Neural cell (in vitro differentiated cells): ENCODE results near the gene SCRG1. TPM values are rescaled to one million over a fixed set of nuclear protein-coding genes. Genes with fewer than 3 reads are reported as not detected.

Experiments
- H2AFZ ChIP-seq: fragments of 200-600, 300-800 bp; sonication (generic), shearing (Covaris generic); 2 replicates; pipeline ENCODE4 v1.6.0; 2014; ENCODE audit warnings: low read depth, mild to moderate bottlenecking, antibody characterized with exemption, low read length, moderate library complexity
- H3F3A ChIP-seq: fragments of 200-600 bp; shearing (Covaris generic); 2 replicates; pipeline ENCODE4 v1.6.1; 2016; ENCODE audit warnings: mild to moderate bottlenecking, moderate library complexity, mixed read lengths, antibody characterized with exemption, low read length; ENCODE audit not compliant: insufficient read depth, poor library complexity, severe bottlenecking
- H3K27ac ChIP-seq: fragments of 200-600, 300-800 bp; sonication (generic), shearing (Covaris generic); 2 replicates; pipeline ENCODE4 v1.5.1; 2014; ENCODE audit warnings: mild to moderate bottlenecking, low read length, moderate library complexity
- H3K27me3 ChIP-seq: fragments of 300-800, 200-600 bp; sonication (generic), shearing (Covaris generic); 2 replicates; pipeline ENCODE4 v1.6.0; 2014; ENCODE audit warnings: mild to moderate bottlenecking, low read depth, low read length, moderate library complexity; ENCODE audit not compliant: insufficient read depth
- H3K36me3 ChIP-seq: fragments of 300-800, 200-600 bp; sonication (generic), shearing (Covaris generic); 2 replicates; pipeline ENCODE4 v1.5.1; 2014; ENCODE audit warnings: mild to moderate bottlenecking, antibody characterized with exemption, low read length, moderate library complexity; ENCODE audit not compliant: insufficient read depth
- H3K4me2 ChIP-seq: fragments of 300-800, 200-600 bp; sonication (generic), shearing (Covaris generic); 2 replicates; pipeline ENCODE4 v1.6.0; 2014; ENCODE audit warnings: mild to moderate bottlenecking, low read length
- H3K4me3 ChIP-seq: fragments of 300-800, 200-600 bp; sonication (generic), shearing (Covaris generic); 2 replicates; pipeline ENCODE4 v1.5.1; 2014; ENCODE audit warnings: mild to moderate bottlenecking, low read length, moderate library complexity
- H3K79me2 ChIP-seq: fragments of 200-600 bp; shearing (Covaris generic); replicated peaks from 2 replicates; pipeline ENCODE4 v1.6.0; 2014; ENCODE audit warnings: mild to moderate bottlenecking, low read length, moderate library complexity; ENCODE audit not compliant: insufficient read depth
- H3K9ac ChIP-seq: fragments of 300-800, 200-600 bp; sonication (generic), shearing (Covaris generic); 2 replicates; pipeline ENCODE4 v1.6.1; 2016; ENCODE audit warnings: mild to moderate bottlenecking, low read length, mixed read lengths
- H3K9me2 ChIP-seq: fragments of 200-600 bp; shearing (Covaris generic); 2 replicates; pipeline ENCODE4 v1.6.1; 2016; ENCODE audit warnings: mild to moderate bottlenecking, low read length, mixed read lengths; ENCODE audit not compliant: insufficient read depth
- H3K9me3 ChIP-seq: fragments of 200-600, 300-800 bp; sonication (generic), shearing (Covaris generic); 2 replicates; pipeline ENCODE4 v1.6.1; 2016; ENCODE audit warnings: mild to moderate bottlenecking, mixed run types, low read length, moderate library complexity, mixed read lengths
- H4K20me1 ChIP-seq: fragments of 200-600 bp; shearing (Covaris generic); 2 replicates; pipeline ENCODE4 v1.6.1; 2016; ENCODE audit warnings: mild to moderate bottlenecking, mixed run types; ENCODE audit not compliant: insufficient read depth
- CTCF ChIP-seq: fragments of 450-650 bp; IDR thresholded peaks from 2 replicates; pipeline ENCODE4 v1.5.1; 2014; ENCODE audit warnings: antibody characterized with exemption, mild to moderate bottlenecking, moderate library complexity; ENCODE audit not compliant: poor library complexity, severe bottlenecking
- EP300 ChIP-seq: fragments of 450-650 bp; conservative IDR thresholded peaks from 2 replicates; pipeline ENCODE4 v1.6.1; 2014; ENCODE audit warnings: antibody characterized with exemption, mild to moderate bottlenecking, moderate library complexity; ENCODE audit not compliant: poor library complexity, severe bottlenecking
- EZH2 ChIP-seq: fragments of 200-600, 300-800 bp; shearing (Covaris generic), sonication (generic); IDR thresholded peaks from 2 replicates; pipeline ENCODE4 v1.6.1; 2014; ENCODE audit warnings: antibody characterized with exemption, low read length, borderline replicate concordance, mild to moderate bottlenecking; ENCODE audit not compliant: insufficient read depth, poor library complexity, severe bottlenecking
- MXI1 ChIP-seq: fragments of 450-650 bp; conservative IDR thresholded peaks from 2 replicates; pipeline ENCODE4 v1.6.1; 2014; ENCODE audit warnings: antibody characterized with exemption, mild to moderate bottlenecking; ENCODE audit not compliant: poor library complexity, severe bottlenecking
- POLR2AphosphoS5 ChIP-seq: IDR thresholded peaks from 2 replicates; pipeline ENCODE4 v1.6.1; 2012
- RAD21 ChIP-seq: fragments of 450-650 bp; conservative IDR thresholded peaks from 2 replicates; pipeline ENCODE4 v1.6.1; 2014; ENCODE audit warnings: antibody characterized with exemption, mild to moderate bottlenecking, moderate library complexity
- SMC3 ChIP-seq: fragments of 450-650 bp; conservative IDR thresholded peaks from 2 replicates; pipeline ENCODE4 v1.6.1; 2014; ENCODE audit warnings: antibody characterized with exemption, mild to moderate bottlenecking, moderate library complexity; ENCODE audit not compliant: poor library complexity
- TAF1 ChIP-seq: IDR thresholded peaks from 2 replicates; pipeline ENCODE4 v1.6.1; 2012; ENCODE audit warnings: low read depth
- polyA minus RNA-seq: library from RNA; depleted of rRNA, polyadenylated mRNA; stranded (reverse); fragments of >200 nt; gene quantifications from 2 replicates; pipeline ENCODE4 v1.2.3, GENCODE V29; 2014
- polyA plus RNA-seq: library from polyadenylated mRNA; depleted of rRNA; stranded (reverse); fragments of >200 nt; gene quantifications from 2 replicates; pipeline ENCODE4 v1.2.3, GENCODE V29; 2014
- TF ChIP-seq, protein P1 (sequence below): IDR thresholded peaks from 2 replicates; pipeline ENCODE4 v1.6.1; 2012; ENCODE audit warnings: borderline replicate concordance

Gene SCRG1
- 0.42 and 0.64 TPM in 2 replicates for polyA plus RNA-seq
- polyA minus RNA-seq, result 0.12 and 0.24 TPM in 2 replicates

DNA sequence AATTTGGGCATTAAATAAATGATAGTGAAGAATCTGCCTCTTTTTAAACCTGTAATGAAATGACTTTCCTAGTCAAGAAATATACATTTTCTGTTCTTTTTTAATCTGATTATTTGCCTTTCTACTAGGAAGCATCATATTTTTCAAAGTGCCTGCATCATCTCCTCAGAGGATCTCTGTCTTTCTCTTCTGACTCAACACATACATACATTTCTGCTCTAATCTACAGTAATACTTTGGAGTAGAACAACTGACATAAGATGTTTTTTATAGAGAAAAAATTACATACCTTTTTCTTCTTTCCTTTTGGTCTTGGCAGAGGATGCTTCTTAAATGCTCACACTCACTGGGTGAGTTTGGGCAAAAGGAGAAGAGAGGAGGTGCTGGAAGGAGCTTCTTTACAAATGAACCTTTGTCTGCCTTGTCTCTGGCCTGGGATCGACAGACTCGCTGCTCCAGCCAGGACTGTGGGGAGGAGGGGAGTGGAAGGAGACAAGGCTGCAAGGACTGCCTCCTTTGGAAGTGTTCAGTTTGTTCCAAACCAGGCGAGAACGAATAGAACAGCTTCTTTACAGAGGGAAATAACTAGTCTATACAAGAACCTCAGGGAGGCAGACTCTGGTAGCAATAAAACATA is at the start of gene SCRG1:
Gene SCRG1, minus strand, starts transcription at position 338 of the 637 bp plus-strand sequence. CDS start 7,702 bp downstream, outside the sequence.
- peak within 1 kb of the TSS; percentile 2 for H3K4me3 ChIP-seq
- no peaks in the 10 kb centered on the region for H3K79me2 ChIP-seq
- H2AFZ ChIP-seq, result no peak within 1 kb of the TSS
- H3K9me3 ChIP-seq, result no peaks in the 10 kb centered on the region
- no peaks in the 10 kb centered on the region for H3K27me3 ChIP-seq
- TF ChIP-seq CTCF, result no peak
- no peak for TF ChIP-seq SMC3
- no peak for TF ChIP-seq MXI1
- TF ChIP-seq POLR2AphosphoS5, result no peak
- TF ChIP-seq, protein P1, sequence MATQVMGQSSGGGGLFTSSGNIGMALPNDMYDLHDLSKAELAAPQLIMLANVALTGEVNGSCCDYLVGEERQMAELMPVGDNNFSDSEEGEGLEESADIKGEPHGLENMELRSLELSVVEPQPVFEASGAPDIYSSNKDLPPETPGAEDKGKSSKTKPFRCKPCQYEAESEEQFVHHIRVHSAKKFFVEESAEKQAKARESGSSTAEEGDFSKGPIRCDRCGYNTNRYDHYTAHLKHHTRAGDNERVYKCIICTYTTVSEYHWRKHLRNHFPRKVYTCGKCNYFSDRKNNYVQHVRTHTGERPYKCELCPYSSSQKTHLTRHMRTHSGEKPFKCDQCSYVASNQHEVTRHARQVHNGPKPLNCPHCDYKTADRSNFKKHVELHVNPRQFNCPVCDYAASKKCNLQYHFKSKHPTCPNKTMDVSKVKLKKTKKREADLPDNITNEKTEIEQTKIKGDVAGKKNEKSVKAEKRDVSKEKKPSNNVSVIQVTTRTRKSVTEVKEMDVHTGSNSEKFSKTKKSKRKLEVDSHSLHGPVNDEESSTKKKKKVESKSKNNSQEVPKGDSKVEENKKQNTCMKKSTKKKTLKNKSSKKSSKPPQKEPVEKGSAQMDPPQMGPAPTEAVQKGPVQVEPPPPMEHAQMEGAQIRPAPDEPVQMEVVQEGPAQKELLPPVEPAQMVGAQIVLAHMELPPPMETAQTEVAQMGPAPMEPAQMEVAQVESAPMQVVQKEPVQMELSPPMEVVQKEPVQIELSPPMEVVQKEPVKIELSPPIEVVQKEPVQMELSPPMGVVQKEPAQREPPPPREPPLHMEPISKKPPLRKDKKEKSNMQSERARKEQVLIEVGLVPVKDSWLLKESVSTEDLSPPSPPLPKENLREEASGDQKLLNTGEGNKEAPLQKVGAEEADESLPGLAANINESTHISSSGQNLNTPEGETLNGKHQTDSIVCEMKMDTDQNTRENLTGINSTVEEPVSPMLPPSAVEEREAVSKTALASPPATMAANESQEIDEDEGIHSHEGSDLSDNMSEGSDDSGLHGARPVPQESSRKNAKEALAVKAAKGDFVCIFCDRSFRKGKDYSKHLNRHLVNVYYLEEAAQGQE, result no peak
- TF ChIP-seq EZH2, result no peak
- no peak for TF ChIP-seq EP300
- TF ChIP-seq RAD21, result no peak
- no peak for TF ChIP-seq TAF1
- no peaks in the 10 kb centered on the region for H4K20me1 ChIP-seq
- no peak within 1 kb of the TSS for H3K4me2 ChIP-seq
- no peaks in the 10 kb centered on the region for H3K9me2 ChIP-seq
- H3K27ac ChIP-seq, result no peak within 1 kb of the TSS
- no peak within 1 kb of the TSS for H3K9ac ChIP-seq
- H3F3A ChIP-seq, result no peaks in the 10 kb centered on the region
- no peaks in the 10 kb centered on the region for H3K36me3 ChIP-seq

- no peak overlapping the region for H3K27ac ChIP-seq
- H3K27me3 ChIP-seq, result no peaks in the 10 kb centered on the region
- no peaks in the 10 kb centered on the region for H3K9me3 ChIP-seq
- no peak overlapping the region for H3K4me2 ChIP-seq
- no peaks in the 10 kb centered on the region for H3K79me2 ChIP-seq
- no peak overlapping the region for H2AFZ ChIP-seq
- H3K36me3 ChIP-seq, result no peaks in the 10 kb centered on the region
- H3F3A ChIP-seq, result no peaks in the 10 kb centered on the region
- no peak overlapping the region for H3K9ac ChIP-seq
- no peaks in the 10 kb centered on the region for H4K20me1 ChIP-seq
- H3K4me3 ChIP-seq, result no peak overlapping the region
- no peak for TF ChIP-seq RAD21
- TF ChIP-seq, protein P1, result no peak
- TF ChIP-seq TAF1, result no peak
- TF ChIP-seq MXI1, result no peak
- no peak for TF ChIP-seq SMC3
- no peak for TF ChIP-seq CTCF
- no peak for TF ChIP-seq EZH2
- TF ChIP-seq EP300, result no peak
- no peak for TF ChIP-seq POLR2AphosphoS5
- H3K9me2 ChIP-seq, result no peaks in the 10 kb centered on the region
Measured at GRCh38 chr4:173448103-173448502, 49.2 kb upstream of the SCRG1 start.
